ENCODE data around the gene ANKRD49.
A peak's percentile ranks its signal among the peaks of the same experiment; 100 is the strongest.
"Not testable (repeated sequence)": the region's sequence is repeated elsewhere in the genome, so short reads cannot be mapped to it uniquely, and the experiment has no call there.

ANKRD49 gene

GRCh38 chr11:94493281-94494125 is at the start of gene ANKRD49, which contains the start of gene MRE11:
Gene ANKRD49, plus strand, starts transcription at chr11:94493984. Its CDS starts 2,710 bp downstream, at chr11:94496694.
Gene MRE11, minus strand, starts transcription at chr11:94493844. Its CDS starts 1,043 bp downstream, at chr11:94492801.
- DNase-seq, result peak; percentile 90 to 92 (median 90)

GRCh38 chr11:94445641-94446040 is 48.1 kb upstream of the ANKRD49 start:
- DNase-seq, result no peak

GRCh38 chr11:94447149-94447548 is 46.6 kb upstream of the ANKRD49 start:
- DNase-seq, result no peak

- no peak for DNase-seq
Observed at GRCh38 chr11:94449029-94449428, 44.8 kb upstream of the ANKRD49 start.

- DNase-seq, result no peak
Observed at GRCh38 chr11:94449437-94449836, 44.3 kb upstream of the ANKRD49 start.

GRCh38 chr11:94450048-94450447 is 43.7 kb upstream of the ANKRD49 start:
- DNase-seq, result no peak

GRCh38 chr11:94452988-94453387 is 40.8 kb upstream of the ANKRD49 start:
- DNase-seq, result no peak

GRCh38 chr11:94454301-94454700 is 39.5 kb upstream of the ANKRD49 start:
- no peak for DNase-seq

GRCh38 chr11:94455861-94456260 is 37.9 kb upstream of the ANKRD49 start:
- no peak for DNase-seq

- no peak for DNase-seq
Observed at GRCh38 chr11:94457118-94458029, 36.4 kb upstream of the ANKRD49 start.

- DNase-seq, result no peak
Observed at GRCh38 chr11:94459576-94459975, 34.2 kb upstream of the ANKRD49 start.

- no peak for DNase-seq
Observed at GRCh38 chr11:94469416-94469815, 24.4 kb upstream of the ANKRD49 start.

- no peak for DNase-seq
Observed at GRCh38 chr11:94472916-94473799, 20.6 kb upstream of the ANKRD49 start.

GRCh38 chr11:94477624-94478023 is 16.2 kb upstream of the ANKRD49 start:
- DNase-seq, result no peak

- DNase-seq, result no peak
Observed at GRCh38 chr11:94481342-94481741, 12.4 kb upstream of the ANKRD49 start.

GRCh38 chr11:94486068-94486467 is 7.7 kb upstream of the ANKRD49 start:
- DNase-seq, result no peak

GRCh38 chr11:94494126-94494680 is 419 bp downstream of the ANKRD49 start:
- no peak for DNase-seq

GRCh38 chr11:94500181-94500580 is 6.4 kb downstream of the ANKRD49 start:
- no peak for DNase-seq

GRCh38 chr11:94501522-94501921 is 7.7 kb downstream of the ANKRD49 start:
- DNase-seq, result no peak

- DNase-seq, result no peak
Observed at GRCh38 chr11:94504689-94505293, 11.0 kb downstream of the ANKRD49 start.

GRCh38 chr11:94506513-94506912 is 12.7 kb downstream of the ANKRD49 start:
- DNase-seq, result not testable (repeated sequence)

GRCh38 chr11:94507485-94507884 is 13.7 kb downstream of the ANKRD49 start:
- DNase-seq, result no peak
